ENCODE results near the gene LRRC34.

Gene LRRC34

GRCh38 chr3:169812332-169813235 lies at the start of gene LRRC34, which contains the start of gene LRRIQ4:
Gene LRRC34, minus strand, starts transcription at chr3:169812904. Its CDS starts 356 bp downstream, at chr3:169812548.
Gene LRRIQ4, plus strand, starts transcription at chr3:169812870. Its CDS starts 9,052 bp downstream, at chr3:169821922.
- FAIRE-seq: no peak

GRCh38 chr3:169861871-169862270 lies 49.2 kb upstream of the LRRC34 start:
- no peak for FAIRE-seq

GRCh38 chr3:169857811-169858210 lies 45.1 kb upstream of the LRRC34 start:
- FAIRE-seq: no peak

GRCh38 chr3:169855514-169855913 lies 42.8 kb upstream of the LRRC34 start:
- no peak for FAIRE-seq

GRCh38 chr3:169850618-169851017 lies 37.9 kb upstream of the LRRC34 start:
- no peak for FAIRE-seq

GRCh38 chr3:169848741-169849140 lies 36.0 kb upstream of the LRRC34 start:
- FAIRE-seq: no peak

- no peak for FAIRE-seq
Measured at GRCh38 chr3:169847896-169848295, 35.2 kb upstream of the LRRC34 start.

- FAIRE-seq: no peak
Measured at GRCh38 chr3:169846458-169847193, 33.9 kb upstream of the LRRC34 start.

GRCh38 chr3:169842960-169843359 lies 30.3 kb upstream of the LRRC34 start:
- no peak for FAIRE-seq

- no peak for FAIRE-seq
Measured at GRCh38 chr3:169841171-169841570, 28.5 kb upstream of the LRRC34 start.

- FAIRE-seq: no peak
Measured at GRCh38 chr3:169838511-169839030, 25.9 kb upstream of the LRRC34 start.

- FAIRE-seq: no peak
Measured at GRCh38 chr3:169836942-169837275, 24.2 kb upstream of the LRRC34 start.

GRCh38 chr3:169836078-169836941 lies 23.6 kb upstream of the LRRC34 start:
- no peak for FAIRE-seq

GRCh38 chr3:169835533-169835932 lies 22.8 kb upstream of the LRRC34 start:
- no peak for FAIRE-seq

- no peak for FAIRE-seq
Measured at GRCh38 chr3:169827712-169828111, 15.0 kb upstream of the LRRC34 start.

GRCh38 chr3:169825316-169825715 lies 12.6 kb upstream of the LRRC34 start:
- FAIRE-seq: no peak

GRCh38 chr3:169822983-169823382 lies 10.3 kb upstream of the LRRC34 start:
- no peak for FAIRE-seq

GRCh38 chr3:169822540-169822939 lies 9.8 kb upstream of the LRRC34 start:
- FAIRE-seq: no peak

GRCh38 chr3:169822091-169822490 lies 9.4 kb upstream of the LRRC34 start:
- FAIRE-seq: no peak

GRCh38 chr3:169818316-169818715 lies 5.6 kb upstream of the LRRC34 start:
- FAIRE-seq: no peak

- no peak for FAIRE-seq
Measured at GRCh38 chr3:169815590-169816150, 3.0 kb upstream of the LRRC34 start.

GRCh38 chr3:169813757-169814517 lies 1.2 kb upstream of the LRRC34 start:
- FAIRE-seq: no peak

Measured in G401.6 (cell line).